ENCODE data around the gene LSAMP. TPM values are rescaled to one million over a fixed set of nuclear protein-coding genes. Genes with fewer than 3 reads are reported as not detected.

LSAMP gene
- total and polyA plus RNA-seq, 2 of the 4 experiments (the other 2 are of a cell fraction): 7.9 to 8.0 TPM

DNA sequence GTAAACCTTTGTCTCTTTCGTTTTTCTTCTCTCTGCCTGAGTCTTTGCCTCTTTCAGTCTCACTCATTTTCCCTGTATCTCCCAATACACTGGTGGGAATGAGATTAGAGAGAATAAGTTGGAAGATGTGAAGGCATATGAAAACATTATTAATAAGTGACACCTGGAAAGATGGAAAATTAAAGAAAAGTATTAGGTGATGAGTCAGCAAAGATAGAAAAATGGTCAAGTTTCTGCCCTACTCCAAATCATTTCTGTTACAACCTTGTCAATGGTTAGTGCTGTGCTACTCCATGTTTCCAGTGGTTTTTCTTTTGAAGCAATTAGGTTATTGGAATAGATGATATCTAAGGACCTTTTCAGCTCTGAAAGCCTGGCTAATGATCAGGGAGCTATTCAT is 252.8 kb downstream of the LSAMP start:
- no peaks in the 10 kb centered on the region for H3K36me3 ChIP-seq (ENCODE audit: control insufficient read depth, insufficient read depth, low read length)
- H4K8ac ChIP-seq (ENCODE audit: low read depth in 2 of 2, low read length in 2 of 2): no peak overlapping the region
- H2BK20ac ChIP-seq (ENCODE audit: low read depth, low read length): no peak overlapping the region
- no peak overlapping the region for H2AK9ac ChIP-seq (replicated peaks; ENCODE audit: low read depth, low read length, poor library complexity)
- TF ChIP-seq RCOR1 (IDR thresholded peaks at IDR 0.05; ENCODE audit: insufficient replicate concordance, low read length) (no peak), POLR2A (IDR thresholded peaks at IDR 0.05; ENCODE audit: low read depth, low read length) (no peak), MXI1 (IDR thresholded peaks at IDR 0.05; ENCODE audit: borderline replicate concordance, low read depth, low read length) (no peak), RFX5 (IDR thresholded peaks at IDR 0.05; ENCODE audit: low read depth, low read length) (no peak), MAFK (IDR thresholded peaks at IDR 0.05; ENCODE audit: low read depth, low read length) (peak; percentile 91), FOS (IDR thresholded peaks at IDR 0.05; ENCODE audit: low read depth, low read length) (no peak), SMC3 (IDR thresholded peaks at IDR 0.05; ENCODE audit: low read depth, low read length) (no peak)
- TF ChIP-seq, protein P1, sequence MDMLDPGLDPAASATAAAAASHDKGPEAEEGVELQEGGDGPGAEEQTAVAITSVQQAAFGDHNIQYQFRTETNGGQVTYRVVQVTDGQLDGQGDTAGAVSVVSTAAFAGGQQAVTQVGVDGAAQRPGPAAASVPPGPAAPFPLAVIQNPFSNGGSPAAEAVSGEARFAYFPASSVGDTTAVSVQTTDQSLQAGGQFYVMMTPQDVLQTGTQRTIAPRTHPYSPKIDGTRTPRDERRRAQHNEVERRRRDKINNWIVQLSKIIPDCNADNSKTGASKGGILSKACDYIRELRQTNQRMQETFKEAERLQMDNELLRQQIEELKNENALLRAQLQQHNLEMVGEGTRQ (IDR thresholded peaks at IDR 0.05; ENCODE audit: low read depth, low read length): no peak
- H3K56ac ChIP-seq (ENCODE audit: extremely low read depth, insufficient read depth, low read length): no peak overlapping the region
- in situ Hi-C loops (cut with MboI; ENCODE audit: low sequenced_read_pairs) (no loop called here), dilution Hi-C loops (cut with HindIII; ENCODE audit: low sequenced_read_pairs, unreplicated experiment) (no loop called here), intact Hi-C loops (cut with micrococcal nuclease) (no loop called here)
- no peak overlapping the region for H2BK5ac ChIP-seq (ENCODE audit: low read depth, low read length, poor library complexity, severe bottlenecking)
- BruUV-seq (replicated peaks): no TSS peak
- H3K27me3 ChIP-seq (ENCODE audit: control insufficient read depth, insufficient read depth, low read length): no peaks in the 10 kb centered on the region
- H3K4me1 ChIP-seq (ENCODE audit: control insufficient read depth, insufficient read depth, low read length): peaks cover 3% of the 10 kb centered on the region; the same call in 1 of the 2 replicates
- H2BK15ac ChIP-seq (ENCODE audit: low read depth, low read length): no peak overlapping the region
- no peak overlapping the region for H2BK120ac ChIP-seq (ENCODE audit: low read depth, low read length)
- no peak overlapping the region for H3K9ac ChIP-seq (ENCODE audit: low read depth, low read length)
- POLR2A ChIA-PET (ENCODE audit: unreplicated experiment): no interaction called here
- no peaks in the 10 kb centered on the region for H4K20me1 ChIP-seq (ENCODE audit: insufficient read depth, low read length)
- H4K91ac ChIP-seq (ENCODE audit: insufficient read depth, low read depth, low read length): no peak overlapping the region
- no peak overlapping the region for H2AFZ ChIP-seq (replicated peaks; ENCODE audit: low read length, poor library complexity)
- H3K23ac ChIP-seq (ENCODE audit: low read depth, low read length): no peak overlapping the region
- no CpG with 5 or more reads among the region's 1 CpG for WGBS, 2 experiments (ENCODE audit: extremely low coverage in 2 of 2, insufficient read length in 1 of 2)
- H3K14ac ChIP-seq (replicated peaks; ENCODE audit: low read depth, low read length): no peak overlapping the region
- H3K9me1 ChIP-seq (ENCODE audit: insufficient read depth, low read length): no peaks in the 10 kb centered on the region
- no peak overlapping the region for H3K4ac ChIP-seq (ENCODE audit: low read depth, low read length)
- no peaks in the 10 kb centered on the region for H3K9me3 ChIP-seq (ENCODE audit: control insufficient read depth, insufficient read depth, low read length)
- DNase-seq (no peak), ATAC-seq (ENCODE audit: low read depth) (no peak)
- no peak overlapping the region for H2AK5ac ChIP-seq (ENCODE audit: low read depth, low read length)
- CTCF ChIA-PET: no interaction called here
- no peak overlapping the region for H3K4me3 ChIP-seq (ENCODE audit: insufficient read depth, low read depth, low read length)
- no peak overlapping the region for H4K5ac ChIP-seq (ENCODE audit: low read depth, low read length)
- no peak overlapping the region for H3K18ac ChIP-seq (ENCODE audit: low read depth, low read length)
- H3K79me1 ChIP-seq (ENCODE audit: low read depth in 1 of 2, low read length in 2 of 2): no peaks in the 10 kb centered on the region
- H3K27ac ChIP-seq (ENCODE audit: insufficient read depth, low read length): no peak overlapping the region
- no peak overlapping the region for H3K4me2 ChIP-seq (ENCODE audit: low read depth, low read length)
